Astrocyte (in vitro differentiated cells and primary cell): ENCODE measurements around the gene IQCC. TPM values are rescaled to one million over a fixed set of nuclear protein-coding genes. Genes with fewer than 3 reads are reported as not detected.

Experiments
- DNase-seq: peaks from one replicate; pipeline ENCODE4 v3.0.0-alpha.2; 2010; ENCODE audit warnings: low read depth
- FAIRE-seq: peaks from 2 replicates; lab custom pipeline; 2011; peaks lifted over from hg19 to GRCh38; lab: Jason Lieb, UNC
- H2AFZ ChIP-seq: 2 replicates; pipeline ENCODE4 v1.6.0; 2012; ENCODE audit warnings: low read depth, low read length, inconsistent platforms
- H3K27ac ChIP-seq: 2 replicates; pipeline ENCODE4 v1.5.1; 2011; ENCODE audit warnings: low read depth, low read length, inconsistent platforms
- H3K27me3 ChIP-seq: 2 replicates; pipeline ENCODE4 v1.6.0; 2011; ENCODE audit warnings: low read length, inconsistent platforms; ENCODE audit not compliant: insufficient read depth
- H3K36me3 ChIP-seq: 2 replicates; pipeline ENCODE4 v1.5.1; 2011; ENCODE audit warnings: low read length, inconsistent platforms; ENCODE audit not compliant: insufficient read depth
- H3K4me1 ChIP-seq: 2 replicates; pipeline ENCODE4 v1.5.1; 2011; ENCODE audit warnings: low read length, inconsistent platforms; ENCODE audit not compliant: insufficient read depth
- H3K4me2 ChIP-seq: 2 replicates; pipeline ENCODE4 v1.6.0; 2012; ENCODE audit warnings: low read length, inconsistent platforms
- H3K4me3 ChIP-seq: 2 replicates; pipeline ENCODE4 v1.5.1; 2011; ENCODE audit warnings: low read depth, mild to moderate bottlenecking, low read length, inconsistent platforms; ENCODE audit not compliant: insufficient read depth
- H3K79me2 ChIP-seq: 2 replicates; pipeline ENCODE4 v1.6.0; 2012; ENCODE audit warnings: mild to moderate bottlenecking, low read length, inconsistent platforms; ENCODE audit not compliant: insufficient read depth
- H3K9ac ChIP-seq: 2 replicates; pipeline ENCODE4 v1.6.0; 2012; ENCODE audit warnings: mild to moderate bottlenecking, low read length, inconsistent platforms
- H3K9me3 ChIP-seq: 2 replicates; pipeline ENCODE4 v1.5.1; 2012; ENCODE audit warnings: low read depth, mild to moderate bottlenecking, low read length, inconsistent platforms; ENCODE audit not compliant: insufficient read depth
- H4K20me1 ChIP-seq: 2 replicates; pipeline ENCODE4 v1.6.0; 2012; ENCODE audit warnings: low read length, inconsistent platforms; ENCODE audit not compliant: insufficient read depth
- H3K27ac Mint-ChIP-seq: one replicate; pipeline ENCODE4 v1.8.0; 2021; ENCODE audit warnings: mild to moderate bottlenecking, mixed read lengths; ENCODE audit not compliant: unreplicated experiment
- H3K27me3 Mint-ChIP-seq: one replicate; pipeline ENCODE4 v1.8.0; 2021; ENCODE audit warnings: low read depth, mixed read lengths; ENCODE audit not compliant: unreplicated experiment
- H3K36me3 Mint-ChIP-seq: one replicate; pipeline ENCODE4 v1.8.0; 2021; ENCODE audit warnings: low read depth, mixed read lengths; ENCODE audit not compliant: unreplicated experiment
- H3K4me1 Mint-ChIP-seq: one replicate; pipeline ENCODE4 v1.8.0; 2021; ENCODE audit warnings: low read depth, mixed read lengths; ENCODE audit not compliant: unreplicated experiment
- H3K4me3 Mint-ChIP-seq: one replicate; pipeline ENCODE4 v1.8.0; 2021; ENCODE audit warnings: mild to moderate bottlenecking, moderate library complexity, mixed read lengths; ENCODE audit not compliant: unreplicated experiment
- H3K9me3 Mint-ChIP-seq: one replicate; pipeline ENCODE4 v1.8.0; 2021; ENCODE audit warnings: mild to moderate bottlenecking, mixed read lengths; ENCODE audit not compliant: unreplicated experiment
- CTCF ChIP-seq: IDR thresholded peaks from 2 replicates; pipeline ENCODE4 v1.5.1; 2011; ENCODE audit warnings: low read depth, mild to moderate bottlenecking, inconsistent platforms, low read length, moderate library complexity; ENCODE audit not compliant: insufficient read depth
- EZH2 ChIP-seq: IDR thresholded peaks from 2 replicates; pipeline ENCODE4 v1.6.1; 2012; ENCODE audit warnings: mild to moderate bottlenecking, low read length, inconsistent platforms; ENCODE audit not compliant: insufficient read depth
- total RNA-seq: library from RNA; stranded (reverse); gene quantifications from 2 replicates; pipeline ENCODE4 v1.2.1, GENCODE V29; 2021

The IQCC gene
- total RNA-seq, 1 donor from 2014 or later: 1.0 TPM

- H3K36me3 ChIP-seq: no peaks in the 10 kb centered on the region
- TF ChIP-seq EZH2 (no peak), CTCF (peak; percentile 44)
- Mint-ChIP-seq H3K9me3 (peaks cover 2% of the 10 kb centered on the region), H3K27ac (no peak overlapping the region), H3K4me3 (peak overlapping the region; percentile 54), H3K27me3 (peaks cover 12% of the 10 kb centered on the region), H3K4me1 (peaks cover 10% of the 10 kb centered on the region), H3K36me3 (no peaks in the 10 kb centered on the region)
- H3K27ac ChIP-seq: no peak overlapping the region
- DNase-seq (no peak), FAIRE-seq (no peak)
- H3K27me3 ChIP-seq: no peaks in the 10 kb centered on the region
- no peaks in the 10 kb centered on the region for H3K9me3 ChIP-seq
- H3K79me2 ChIP-seq: no peaks in the 10 kb centered on the region
- peaks cover 23% of the 10 kb centered on the region for H3K4me1 ChIP-seq
- H3K4me3 ChIP-seq: no peak overlapping the region
- peak overlapping the region; percentile 47 for H2AFZ ChIP-seq
- no peak overlapping the region for H3K9ac ChIP-seq
- H3K4me2 ChIP-seq: peak overlapping the region; percentile 72
- H4K20me1 ChIP-seq: no peaks in the 10 kb centered on the region
These were observed 42.8 kb downstream of the IQCC start for GRCh38 chr1:32247983-32248889.

- TF ChIP-seq CTCF (no peak), EZH2 (no peak)
- FAIRE-seq (no peak), DNase-seq (no peak)
- Mint-ChIP-seq H3K27me3 (peaks cover 12% of the 10 kb centered on the region), H3K36me3 (no peaks in the 10 kb centered on the region), H3K9me3 (peaks cover 2% of the 10 kb centered on the region), H3K27ac (peak overlapping the region; percentile 66), H3K4me1 (peaks cover 10% of the 10 kb centered on the region), H3K4me3 (no peak overlapping the region)
- no peaks in the 10 kb centered on the region for H3K27me3 ChIP-seq
- no peak overlapping the region for H3K4me3 ChIP-seq
- H3K27ac ChIP-seq: no peak overlapping the region
- peak overlapping the region; percentile 53 for H3K4me2 ChIP-seq
- peaks cover 23% of the 10 kb centered on the region for H3K4me1 ChIP-seq
- H2AFZ ChIP-seq: peak overlapping the region; percentile 43
- H4K20me1 ChIP-seq: no peaks in the 10 kb centered on the region
- no peaks in the 10 kb centered on the region for H3K9me3 ChIP-seq
- no peaks in the 10 kb centered on the region for H3K79me2 ChIP-seq
- no peak overlapping the region for H3K9ac ChIP-seq
- H3K36me3 ChIP-seq: no peaks in the 10 kb centered on the region
These were observed 44.5 kb downstream of the IQCC start for GRCh38 chr1:32249831-32250525.
